Adipose tissue (tissue), 3 donors: Measurements from ENCODE around the gene ABHD5. TPM values are rescaled to one million over a fixed set of nuclear protein-coding genes. Genes with fewer than 3 reads are reported as not detected.
"Not testable (repeated sequence)": the region's sequence is repeated elsewhere in the genome, so short reads cannot be mapped to it uniquely, and the experiment has no call there.

Experiments
- H3K27ac ChIP-seq: one replicate; pipeline ENCODE4 v1.5.1; 2013; ENCODE audit warnings: low read depth, low read length
- WGBS, 3 donors: extraction: QIAGEN DNeasy Blood & Tissue Kit; methylation state at CpG; one replicate each; pipeline ENCODE4 v1.1.7; 2013; 5-methylcytosine and 5-hydroxymethylcytosine counted together
- polyA plus RNA-seq, 3 donors: library from polyadenylated mRNA; stranded (reverse); fragments of 200-250 nt; gene quantifications; one replicate each; pipeline ENCODE4 v1.2.3, GENCODE V29; 2013
- donor health status: healthy with polysubstance abuse.
- donor health status: Bipolar disorder and iron deficiency.
- donor health status: healthy.

The ABHD5 gene
- polyA plus RNA-seq, 3 donors = 21.3 to 88.2 (median 44.1) TPM

- not testable (repeated sequence) for H3K27ac ChIP-seq
- 94 to 98% (median 97%) methylated on average over 17 to 20 of the region's 20 CpGs for WGBS, 3 donors
Observed at GRCh38 chr3:43678887-43679449, 11.8 kb upstream of the ABHD5 start.

- H3K27ac ChIP-seq = not testable (repeated sequence)
- 90 to 93% (median 91%) methylated on average over 4 of the region's 4 CpGs for WGBS, 3 donors
Observed at GRCh38 chr3:43680857-43681256, 9.9 kb upstream of the ABHD5 start.

GRCh38 chr3:43684944-43685343 lies 5.8 kb upstream of the ABHD5 start:
- no peak overlapping the region for H3K27ac ChIP-seq
- 85 to 97% (median 95%) methylated on average over 3 of the region's 3 CpGs for WGBS, 3 donors

- WGBS, 3 donors = 90 to 94% (median 91%) methylated on average over 4 of the region's 4 CpGs
- H3K27ac ChIP-seq = no peak overlapping the region
Observed at GRCh38 chr3:43685921-43686320, 4.8 kb upstream of the ABHD5 start.

- no peak overlapping the region for H3K27ac ChIP-seq
- whole genome bisulfite sequencing, 3 donors = 95 to 98% (median 96%) methylated on average over 4 of the region's 4 CpGs
Observed at GRCh38 chr3:43686333-43686699, 4.4 kb upstream of the ABHD5 start.

GRCh38 chr3:43686700-43687498 lies 3.8 kb upstream of the ABHD5 start:
- WGBS, 3 donors = 96 to 97% (median 97%) methylated on average over 2 of the region's 2 CpGs
- H3K27ac ChIP-seq = no peak overlapping the region

- no peak overlapping the region for H3K27ac ChIP-seq
- WGBS, 3 donors = 92 to 99% (median 97%) methylated on average over 1 of the region's 1 CpG
Observed at GRCh38 chr3:43687499-43687811, 3.3 kb upstream of the ABHD5 start.

GRCh38 chr3:43688245-43688650 lies 2.5 kb upstream of the ABHD5 start:
- H3K27ac ChIP-seq = no peak overlapping the region
- 90 to 94% (median 91%) methylated on average over 4 of the region's 4 CpGs for WGBS, 3 donors

GRCh38 chr3:43689166-43689565 lies 1.6 kb upstream of the ABHD5 start:
- H3K27ac ChIP-seq = no peak overlapping the region

GRCh38 chr3:43689766-43690399 lies 855 bp upstream of the ABHD5 start:
- no peak overlapping the region for H3K27ac ChIP-seq
- 9 to 22% (median 22%) methylated on average over 23 to 26 of the region's 26 CpGs for WGBS, 3 donors

More at GRCh38 chr3:43689166-43689565, 1.6 kb upstream of the ABHD5 start:
- WGBS, 3 donors = 77 to 93% (median 92%) methylated on average over 2 of the region's 2 CpGs

- WGBS, 3 donors = 0 to 1% (median 1%) methylated on average over 57 to 72 of the region's 72 CpGs
- H3K27ac ChIP-seq = peak overlapping the region; percentile 80
Observed at GRCh38 chr3:43691120-43691995, 620 bp downstream of the ABHD5 start.

GRCh38 chr3:43692085-43692855 lies 1.5 kb downstream of the ABHD5 start:
- WGBS, 3 donors = 49 to 58% (median 57%) methylated on average over 8 of the region's 8 CpGs
- H3K27ac ChIP-seq = no peak overlapping the region

- no peak overlapping the region for H3K27ac ChIP-seq
- 29 to 54% (median 54%) methylated on average over 2 of the region's 2 CpGs for WGBS, 3 donors
Observed at GRCh38 chr3:43692971-43693370, 2.2 kb downstream of the ABHD5 start.

- WGBS, 3 donors = 44 to 59% (median 52%) methylated on average over 1 of the region's 1 CpG
- H3K27ac ChIP-seq = no peak overlapping the region
Observed at GRCh38 chr3:43693594-43693993, 2.9 kb downstream of the ABHD5 start.

- 37 to 46% (median 38%) methylated on average over 2 of the region's 2 CpGs for WGBS, 3 donors
- no peak overlapping the region for H3K27ac ChIP-seq
Observed at GRCh38 chr3:43695443-43695842, 4.7 kb downstream of the ABHD5 start.

GRCh38 chr3:43695863-43696262 lies 5.1 kb downstream of the ABHD5 start:
- H3K27ac ChIP-seq = no peak overlapping the region

GRCh38 chr3:43696441-43696840 lies 5.7 kb downstream of the ABHD5 start:
- 65 to 74% (median 72%) methylated on average over 1 of the region's 1 CpG for WGBS, 3 donors
- no peak overlapping the region for H3K27ac ChIP-seq

GRCh38 chr3:43696881-43697280 lies 6.1 kb downstream of the ABHD5 start:
- no peak overlapping the region for H3K27ac ChIP-seq
- 82 to 91% (median 86%) methylated on average over 1 of the region's 1 CpG for WGBS, 3 donors
